IMR-90 (cell line): ENCODE results near the gene ZNF595. TPM values are rescaled to one million over a fixed set of nuclear protein-coding genes. Genes with fewer than 3 reads are reported as not detected.

ENCODE experiments used
- ATAC-seq: fragments of 200-7000 bp; cut with Tn5 transposase; 2 replicates; pipeline ENCODE4 v1.9.1; 2020; ENCODE audit warnings: low read depth, mild to moderate bottlenecking, moderate library complexity
- BruUV-seq: library from RNA; stranded (reverse); fragments of 400-500 nt; replicated peaks from 2 replicates; lab custom pipeline; 2021; lab: Mats Ljungman, UMichigan
- CTCF ChIA-PET: fragments of 300-600 bp; formaldehyde crosslinking; extraction: SDS; loops from one replicate; lab custom pipeline; 2021; ENCODE audit warnings: antibody characterized with exemption; lab: Yijun Ruan, JAX
- POLR2A ChIA-PET: fragments of 300-600 bp; sonication (Branson Sonifier 250); formaldehyde crosslinking; loops from one replicate; lab custom pipeline; 2022; ENCODE audit warnings: antibody characterized with exemption; ENCODE audit not compliant: unreplicated experiment; lab: Charles Lee
- DNase-seq: peaks from one replicate; pipeline ENCODE4 v3.0.0; 2013
- H2AFZ ChIP-seq: replicated peaks from 2 replicates; pipeline ENCODE3; 2013; ENCODE audit warnings: low read length, mild to moderate bottlenecking; ENCODE audit not compliant: poor library complexity
- H2AK5ac ChIP-seq: 2 replicates; pipeline ENCODE4 v1.6.1; 2013; ENCODE audit warnings: low read depth, low read length, inconsistent platforms
- H2AK9ac ChIP-seq: replicated peaks from 2 replicates; pipeline ENCODE3; 2013; ENCODE audit warnings: mild to moderate bottlenecking, low read depth, low read length, moderate library complexity; ENCODE audit not compliant: poor library complexity
- H2BK120ac ChIP-seq: 2 replicates; pipeline ENCODE4 v1.6.1; 2013; ENCODE audit warnings: low read depth, low read length, inconsistent platforms
- H2BK15ac ChIP-seq: 3 replicates; pipeline ENCODE4 v1.6.1; 2013; ENCODE audit warnings: low read depth, low read length, inconsistent platforms
- H2BK20ac ChIP-seq: 2 replicates; pipeline ENCODE4 v1.6.1; 2013; ENCODE audit warnings: low read depth, mild to moderate bottlenecking, inconsistent platforms, low read length, moderate library complexity
- H2BK5ac ChIP-seq: 2 replicates; pipeline ENCODE4 v1.6.1; 2013; ENCODE audit warnings: mild to moderate bottlenecking, low read depth, low read length, inconsistent platforms; ENCODE audit not compliant: poor library complexity, severe bottlenecking
- H3K14ac ChIP-seq: replicated peaks from 2 replicates; pipeline ENCODE4 v1.6.1; 2013; ENCODE audit warnings: low read depth, low read length, inconsistent platforms
- H3K18ac ChIP-seq: 2 replicates; pipeline ENCODE4 v1.6.1; 2013; ENCODE audit warnings: low read depth, low read length, control low read depth
- H3K23ac ChIP-seq: 2 replicates; pipeline ENCODE4 v1.6.1; 2013; ENCODE audit warnings: low read depth, low read length, inconsistent platforms
- H3K27ac ChIP-seq: 2 replicates; pipeline ENCODE4 v1.5.1; 2013; ENCODE audit warnings: mild to moderate bottlenecking, control low read depth, low read length; ENCODE audit not compliant: insufficient read depth
- H3K27me3 ChIP-seq: 2 replicates; pipeline ENCODE4 v1.6.1; 2013; ENCODE audit warnings: low read length; ENCODE audit not compliant: control insufficient read depth, insufficient read depth
- H3K36me3 ChIP-seq: 2 replicates; pipeline ENCODE4 v1.6.1; 2013; ENCODE audit warnings: low read length, mixed read lengths; ENCODE audit not compliant: control insufficient read depth, insufficient read depth
- H3K4ac ChIP-seq: 2 replicates; pipeline ENCODE4 v1.6.1; 2013; ENCODE audit warnings: low read depth, low read length, inconsistent platforms
- H3K4me1 ChIP-seq: 2 replicates; pipeline ENCODE4 v1.6.1; 2013; ENCODE audit warnings: low read length, mixed read lengths; ENCODE audit not compliant: control insufficient read depth, insufficient read depth
- H3K4me2 ChIP-seq: 2 replicates; pipeline ENCODE4 v1.6.1; 2013; ENCODE audit warnings: low read depth, mild to moderate bottlenecking, control low read depth, low read length, moderate library complexity
- H3K4me3 ChIP-seq: 2 replicates; pipeline ENCODE4 v1.5.1; 2013; ENCODE audit warnings: low read depth, mild to moderate bottlenecking, control low read depth, low read length, moderate library complexity; ENCODE audit not compliant: insufficient read depth
- H3K56ac ChIP-seq: 2 replicates; pipeline ENCODE4 v1.6.1; 2013; ENCODE audit warnings: low read length, inconsistent platforms; ENCODE audit not compliant: insufficient read depth; ENCODE audit errors: extremely low read depth
- H3K79me1 ChIP-seq, 2 experiments: 2 replicates each; pipeline ENCODE4 v1.6.1; 2013; ENCODE audit warnings: low read length in 2 of 2, inconsistent platforms in 1 of 2, low read depth in 1 of 2
- H3K9ac ChIP-seq: 2 replicates; pipeline ENCODE4 v1.6.1; 2013; ENCODE audit warnings: low read depth, low read length, control low read depth
- H3K9me1 ChIP-seq: 2 replicates; pipeline ENCODE4 v1.6.1; 2013; ENCODE audit warnings: low read length, inconsistent platforms; ENCODE audit not compliant: insufficient read depth
- H3K9me3 ChIP-seq: 2 replicates; pipeline ENCODE4 v1.6.1; 2013; ENCODE audit warnings: low read length; ENCODE audit not compliant: control insufficient read depth, insufficient read depth
- H4K20me1 ChIP-seq: 2 replicates; pipeline ENCODE4 v1.6.1; 2013; ENCODE audit warnings: low read length, inconsistent platforms; ENCODE audit not compliant: insufficient read depth
- H4K5ac ChIP-seq: 2 replicates; pipeline ENCODE4 v1.6.1; 2013; ENCODE audit warnings: mild to moderate bottlenecking, low read depth, low read length, control low read depth
- H4K8ac ChIP-seq, 2 experiments: 2 replicates each; pipeline ENCODE4 v1.6.1; 2013; ENCODE audit warnings: low read depth in 2 of 2, low read length in 2 of 2, control low read depth in 1 of 2, inconsistent platforms in 1 of 2
- H4K91ac ChIP-seq: 2 replicates; pipeline ENCODE4 v1.6.1; 2013; ENCODE audit warnings: low read depth, low read length, inconsistent platforms; ENCODE audit not compliant: insufficient read depth
- BHLHE40 ChIP-seq: fragments of 150-350 bp; IDR thresholded peaks from 2 replicates; pipeline ENCODE4 v1.6.1; 2016; ENCODE audit warnings: mild to moderate bottlenecking, low read depth, low read length
- CEBPB ChIP-seq: IDR thresholded peaks from 2 replicates; pipeline ENCODE4 v1.6.1; 2012; ENCODE audit warnings: low read depth, low read length, improper control_type of control experiment
- CHD1 ChIP-seq: IDR thresholded peaks from 2 replicates; pipeline ENCODE4 v1.6.1; 2012; ENCODE audit warnings: low read depth, low read length, improper control_type of control experiment
- FOS ChIP-seq: fragments of 150-350 bp; IDR thresholded peaks from 2 replicates; pipeline ENCODE4 v1.6.1; 2016; ENCODE audit warnings: low read depth, low read length
- MAFK ChIP-seq: IDR thresholded peaks from 2 replicates; pipeline ENCODE4 v1.6.1; 2012; ENCODE audit warnings: low read depth, low read length, improper control_type of control experiment
- MAZ ChIP-seq: IDR thresholded peaks from 2 replicates; pipeline ENCODE4 v1.6.1; 2012; ENCODE audit warnings: low read depth, mild to moderate bottlenecking, low read length, improper control_type of control experiment, moderate library complexity, borderline replicate concordance
- MXI1 ChIP-seq: IDR thresholded peaks from 2 replicates; pipeline ENCODE4 v1.6.1; 2012; ENCODE audit warnings: low read depth, mild to moderate bottlenecking, low read length, moderate library complexity, borderline replicate concordance
- NFE2L2 ChIP-seq: fragments of 150-350 bp; IDR thresholded peaks from 2 replicates; pipeline ENCODE4 v1.6.1; 2016; ENCODE audit warnings: low read depth, mild to moderate bottlenecking, low read length
- POLR2A ChIP-seq: IDR thresholded peaks from 2 replicates; pipeline ENCODE4 v1.6.1; 2012; ENCODE audit warnings: mild to moderate bottlenecking, low read depth, low read length
- RAD21 ChIP-seq: IDR thresholded peaks from 2 replicates; pipeline ENCODE4 v1.6.1; 2012; ENCODE audit warnings: low read length, improper control_type of control experiment
- RCOR1 ChIP-seq: IDR thresholded peaks from 2 replicates; pipeline ENCODE4 v1.6.1; 2012; ENCODE audit warnings: mild to moderate bottlenecking, low read length, improper control_type of control experiment; ENCODE audit not compliant: insufficient replicate concordance
- RFX5 ChIP-seq: IDR thresholded peaks from 2 replicates; pipeline ENCODE4 v1.8.0; 2012; ENCODE audit warnings: low read depth, mild to moderate bottlenecking, low read length, moderate library complexity
- SMC3 ChIP-seq: fragments of 150-350 bp; IDR thresholded peaks from 2 replicates; pipeline ENCODE4 v1.6.1; 2016; ENCODE audit warnings: low read depth, mild to moderate bottlenecking, antibody characterized with exemption, low read length, moderate library complexity
- USF2 ChIP-seq: fragments of 150-350 bp; IDR thresholded peaks from 2 replicates; pipeline ENCODE4 v1.6.1; 2017; ENCODE audit warnings: mild to moderate bottlenecking, antibody characterized with exemption, low read length, low read depth
- WGBS, 2 experiments: methylation state at CpG; one replicate each; pipeline versions ENCODE4 v1.1.5 to v1.1.7; 2013; ENCODE audit warnings: missing lambda C conversion rate in 2 of 2; ENCODE audit not compliant: insufficient read length in 1 of 2; ENCODE audit errors: extremely low coverage in 2 of 2; 5-methylcytosine and 5-hydroxymethylcytosine counted together
- dilution Hi-C: fragments of 300-500 bp; cut with HindIII; formaldehyde crosslinking; loops from one replicate; pipeline ENCODE4 v1.14.3; 2018; ENCODE audit warnings: low sequenced_read_pairs; ENCODE audit not compliant: unreplicated experiment
- in situ Hi-C: fragments of 300-500 bp; cut with MboI; formaldehyde crosslinking; loops from 3 replicates; pipeline ENCODE4 v1.14.3; 2019; ENCODE audit warnings: low sequenced_read_pairs, inconsistent platforms, mixed read lengths
- intact Hi-C: fragments of 100-400 bp; cut with micrococcal nuclease; formaldehyde crosslinking; loops from 2 replicates; pipeline ENCODE4 v1.10.0; 2022
- polyA plus RNA-seq, 3 experiments: library from polyadenylated mRNA; depleted of rRNA; stranded (reverse); fragments of >200 nt; gene quantifications; 2 replicates each; pipeline ENCODE4 v1.2.3, GENCODE V29; 2012; ENCODE audit warnings: low replicate concordance in 1 of 3
- total RNA-seq: library from RNA; depleted of rRNA; stranded (reverse); fragments of >200 nt; gene quantifications from 2 replicates; pipeline ENCODE4 v1.2.3, GENCODE V29; 2012
- TF ChIP-seq, protein P1 (sequence below): conservative IDR thresholded peaks from 2 replicates; pipeline ENCODE4 v1.5.1; 2012; ENCODE audit warnings: mild to moderate bottlenecking, low read depth, low read length, improper control_type of control experiment
- TF ChIP-seq, protein P2 (sequence below): fragments of 150-350 bp; IDR thresholded peaks from 2 replicates; pipeline ENCODE4 v1.6.1; 2016; ENCODE audit warnings: low read depth, mild to moderate bottlenecking, low read length, moderate library complexity, borderline replicate concordance

ZNF595 gene
- total and polyA plus RNA-seq, 2 of the 4 experiments (the other 2 are of a cell fraction): 1.9 to 6.8 TPM

DNA sequence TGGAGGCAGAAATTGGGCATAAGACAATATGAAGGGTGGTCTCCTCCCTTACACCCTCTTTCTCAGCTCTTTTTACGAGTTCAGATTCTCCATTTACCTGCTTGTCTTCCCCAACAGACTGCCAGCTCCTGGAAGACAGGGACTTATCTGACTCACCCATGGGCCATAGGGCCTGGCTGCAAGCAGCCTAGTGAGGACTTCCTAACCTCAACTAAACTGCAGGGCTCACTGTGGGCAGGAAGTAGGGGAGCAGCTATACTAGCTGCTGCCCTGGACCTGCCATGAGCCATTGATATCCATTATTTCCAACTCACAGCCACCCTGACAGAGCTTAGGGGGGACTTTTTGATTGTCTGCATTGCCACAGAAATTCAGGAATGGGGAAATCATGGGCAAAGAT, 59.6 kb downstream of the ZNF595 start:
- Histone ChIP-seq H3K9ac (no peak overlapping the region), H3K14ac (no peak overlapping the region), H3K4me1 (no peaks in the 10 kb centered on the region), H3K4me3 (no peak overlapping the region), H3K9me1 (no peaks in the 10 kb centered on the region), H3K56ac (no peak overlapping the region), H2AFZ (no peak overlapping the region), H4K5ac (no peak overlapping the region), H2AK5ac (no peak overlapping the region), H3K79me1 (no peaks in the 10 kb centered on the region), H3K18ac (no peak overlapping the region), H3K23ac (no peak overlapping the region), H4K8ac (no peak overlapping the region), H3K27me3 (peaks cover 8% of the 10 kb centered on the region; the same call in 1 of the 2 replicates), H3K9me3 (peaks cover 33% of the 10 kb centered on the region), H3K27ac (no peak overlapping the region), H3K4ac (no peak overlapping the region), H2BK5ac (no peak overlapping the region), H4K20me1 (no peaks in the 10 kb centered on the region), H2AK9ac (no peak overlapping the region), H4K91ac (no peak overlapping the region), H3K36me3 (no peaks in the 10 kb centered on the region), H2BK15ac (no peak overlapping the region), H2BK20ac (no peak overlapping the region), H2BK120ac (no peak overlapping the region), H3K4me2 (no peak overlapping the region)
- POLR2A ChIA-PET: no interaction called here
- no TSS peak for BruUV-seq
- intact Hi-C loops (no loop called here), dilution Hi-C loops (no loop called here), in situ Hi-C loops (no loop called here)
- ATAC-seq (no peak), DNase-seq (no peak)
- CTCF ChIA-PET: no interaction called here
- no CpG with 5 or more reads among the region's 1 CpG for WGBS, 2 experiments
- TF ChIP-seq CHD1 (no peak), CEBPB (no peak), RFX5 (no peak), SMC3 (no peak), RAD21 (no peak), POLR2A (no peak), NFE2L2 (no peak), USF2 (no peak), MAZ (no peak), FOS (no peak), RCOR1 (no peak), BHLHE40 (no peak), MXI1 (no peak), MAFK (no peak)
- TF ChIP-seq, protein P1, sequence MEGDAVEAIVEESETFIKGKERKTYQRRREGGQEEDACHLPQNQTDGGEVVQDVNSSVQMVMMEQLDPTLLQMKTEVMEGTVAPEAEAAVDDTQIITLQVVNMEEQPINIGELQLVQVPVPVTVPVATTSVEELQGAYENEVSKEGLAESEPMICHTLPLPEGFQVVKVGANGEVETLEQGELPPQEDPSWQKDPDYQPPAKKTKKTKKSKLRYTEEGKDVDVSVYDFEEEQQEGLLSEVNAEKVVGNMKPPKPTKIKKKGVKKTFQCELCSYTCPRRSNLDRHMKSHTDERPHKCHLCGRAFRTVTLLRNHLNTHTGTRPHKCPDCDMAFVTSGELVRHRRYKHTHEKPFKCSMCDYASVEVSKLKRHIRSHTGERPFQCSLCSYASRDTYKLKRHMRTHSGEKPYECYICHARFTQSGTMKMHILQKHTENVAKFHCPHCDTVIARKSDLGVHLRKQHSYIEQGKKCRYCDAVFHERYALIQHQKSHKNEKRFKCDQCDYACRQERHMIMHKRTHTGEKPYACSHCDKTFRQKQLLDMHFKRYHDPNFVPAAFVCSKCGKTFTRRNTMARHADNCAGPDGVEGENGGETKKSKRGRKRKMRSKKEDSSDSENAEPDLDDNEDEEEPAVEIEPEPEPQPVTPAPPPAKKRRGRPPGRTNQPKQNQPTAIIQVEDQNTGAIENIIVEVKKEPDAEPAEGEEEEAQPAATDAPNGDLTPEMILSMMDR: no peak
- TF ChIP-seq, protein P2, sequence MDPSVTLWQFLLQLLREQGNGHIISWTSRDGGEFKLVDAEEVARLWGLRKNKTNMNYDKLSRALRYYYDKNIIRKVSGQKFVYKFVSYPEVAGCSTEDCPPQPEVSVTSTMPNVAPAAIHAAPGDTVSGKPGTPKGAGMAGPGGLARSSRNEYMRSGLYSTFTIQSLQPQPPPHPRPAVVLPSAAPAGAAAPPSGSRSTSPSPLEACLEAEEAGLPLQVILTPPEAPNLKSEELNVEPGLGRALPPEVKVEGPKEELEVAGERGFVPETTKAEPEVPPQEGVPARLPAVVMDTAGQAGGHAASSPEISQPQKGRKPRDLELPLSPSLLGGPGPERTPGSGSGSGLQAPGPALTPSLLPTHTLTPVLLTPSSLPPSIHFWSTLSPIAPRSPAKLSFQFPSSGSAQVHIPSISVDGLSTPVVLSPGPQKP: no peak
